HCT116 (cell line): ENCODE results near the gene LRRFIP1. TPM values are rescaled to one million over a fixed set of nuclear protein-coding genes. Genes with fewer than 3 reads are reported as not detected.

Source experiments
- ATAC-seq: fragments of 200-7000 bp; cut with Tn5 transposase; 2 replicates; pipeline ENCODE4 v1.9.1; 2020; ENCODE audit warnings: mild to moderate bottlenecking, moderate library complexity
- BruUV-seq: library from RNA; stranded (reverse); fragments of 400-500 nt; replicated peaks from 2 replicates; lab custom pipeline; 2021; lab: Mats Ljungman, UMichigan
- CTCF ChIA-PET: fragments of 300-600 bp; sonication (Branson Sonifier 250); formaldehyde crosslinking; loops from one replicate; lab custom pipeline; 2021; ENCODE audit warnings: antibody characterized with exemption; lab: Charles Lee
- POLR2A ChIA-PET: fragments of 300-600, 350-600 bp; sonication (Branson Sonifier 250); formaldehyde crosslinking; loops from one replicate; lab custom pipeline; 2021; ENCODE audit warnings: antibody characterized with exemption; lab: Charles Lee
- RAD21 ChIA-PET, 2 experiments: fragments of 300-600 bp; sonication (Branson Sonifier 250); formaldehyde crosslinking; loops; one replicate each; lab custom pipeline; 2023; ENCODE audit warnings: low total read pairs in 2 of 2; ENCODE audit not compliant: uncharacterized antibody in 2 of 2, unreplicated experiment in 2 of 2, low non-redundant PET in 1 of 2; lab: Charles Lee
- DNase-seq: peaks from one replicate; pipeline ENCODE4 v3.0.0-alpha.2; 2010; ENCODE audit warnings: low read depth, low spot score
- H2AFZ ChIP-seq: fragments of 200-600 bp; shearing (Covaris generic), sonication (generic); 2 replicates; pipeline ENCODE4 v1.6.1; 2017; ENCODE audit warnings: low read depth, mixed run types, mixed read lengths, antibody characterized with exemption, low read length; ENCODE audit not compliant: poor library complexity, severe bottlenecking
- H3K27ac ChIP-seq: 2 replicates; pipeline ENCODE4 v1.5.1; 2012; ENCODE audit warnings: low read depth, low read length
- H3K27me3 ChIP-seq: fragments of 200-600 bp; sonication (generic); 2 replicates; pipeline ENCODE4 v1.6.1; 2016; ENCODE audit warnings: mixed run types, low read length, mixed read lengths; ENCODE audit not compliant: insufficient read depth
- H3K36me3 ChIP-seq, 2 experiments: fragments of 200-500 bp in 1 of 2; fragments of 200-600 bp in 1 of 2; sonication (Bioruptor generic) in 1 of 2; sonication (generic) in 1 of 2; 2 replicates each; pipeline versions ENCODE4 v1.5.1 to v1.6.1; 2014 to 2016; ENCODE audit warnings: low read length in 2 of 2, inconsistent platforms in 1 of 2, mixed read lengths in 1 of 2, mixed run types in 1 of 2; ENCODE audit not compliant: insufficient read depth in 2 of 2, control insufficient read depth in 1 of 2
- H3K4me1 ChIP-seq, 2 experiments: fragments of 200-600 bp in 1 of 2; sonication (generic) in 1 of 2; 2 replicates each; pipeline versions ENCODE4 v1.5.1 to v1.6.1; 2012 to 2017; ENCODE audit warnings: low read length in 2 of 2, inconsistent platforms in 1 of 2, mild to moderate bottlenecking in 1 of 2, mixed read lengths in 1 of 2, mixed run types in 1 of 2, moderate library complexity in 1 of 2; ENCODE audit not compliant: insufficient read depth in 2 of 2, control insufficient read depth in 1 of 2
- H3K4me2 ChIP-seq: fragments of 200-600 bp; sonication (generic); 2 replicates; pipeline ENCODE4 v1.6.1; 2017; ENCODE audit warnings: mixed run types, low read length, mixed read lengths
- H3K4me3 ChIP-seq, 2 experiments: fragments of 200-600 bp in 1 of 2; sonication (generic) in 1 of 2; replicated peaks in 1 of 2; 2 replicates each; pipeline ENCODE4 v1.5.1; 2011 to 2016; ENCODE audit warnings: low read length in 2 of 2, control low read depth in 1 of 2, low read depth in 1 of 2, mild to moderate bottlenecking in 1 of 2, mixed read lengths in 1 of 2, mixed run types in 1 of 2
- H3K79me2 ChIP-seq: fragments of 200-600 bp; sonication (generic); 2 replicates; pipeline ENCODE4 v1.6.1; 2017; ENCODE audit warnings: mild to moderate bottlenecking, mixed run types, low read length, moderate library complexity, mixed read lengths; ENCODE audit not compliant: insufficient read depth
- H3K9ac ChIP-seq: fragments of 200-600 bp; sonication (generic); 2 replicates; pipeline ENCODE4 v1.6.1; 2016; ENCODE audit warnings: low read length, mixed read lengths
- H3K9me2 ChIP-seq: fragments of 200-600 bp; sonication (generic), shearing (Covaris generic); 2 replicates; pipeline ENCODE4 v1.6.1; 2017; ENCODE audit warnings: mixed run types, mild to moderate bottlenecking, moderate library complexity; ENCODE audit not compliant: insufficient read depth
- H3K9me3 ChIP-seq, 2 experiments: fragments of 200-500 bp in 1 of 2; fragments of 200-600 bp in 1 of 2; sonication (Bioruptor generic) in 1 of 2; sonication (generic) in 1 of 2; 2 replicates each; pipeline ENCODE4 v1.6.1; 2014 to 2017; ENCODE audit warnings: low read length in 2 of 2, mixed read lengths in 2 of 2, inconsistent platforms in 1 of 2, low read depth in 1 of 2, mild to moderate bottlenecking in 1 of 2, mixed run types in 1 of 2, moderate library complexity in 1 of 2; ENCODE audit not compliant: control insufficient read depth in 1 of 2, insufficient read depth in 1 of 2
- H4K20me1 ChIP-seq: fragments of 200-600 bp; sonication (generic), shearing (Covaris generic); 2 replicates; pipeline ENCODE4 v1.6.1; 2017; ENCODE audit warnings: mixed run types, mild to moderate bottlenecking, moderate library complexity; ENCODE audit not compliant: insufficient read depth
- CTCF ChIP-seq, 3 experiments: fragments of 200-600 bp in 1 of 3; sonication (generic) in 1 of 3; IDR thresholded peaks in 2 of 3; conservative IDR thresholded peaks in 1 of 3; 2 replicates each; pipeline ENCODE4 v1.5.1; 2012 to 2017; ENCODE audit warnings: low read depth in 2 of 3, low read length in 2 of 3, antibody characterized with exemption in 1 of 3, borderline replicate concordance in 1 of 3, control low read depth in 1 of 3, mild to moderate bottlenecking in 1 of 3, mixed read lengths in 1 of 3, mixed run types in 1 of 3, moderate library complexity in 1 of 3; ENCODE audit not compliant: insufficient read depth in 1 of 3
- RAD21 ChIP-seq: IDR thresholded peaks from 2 replicates; pipeline ENCODE4 v1.6.1; 2012; ENCODE audit warnings: low read depth, mild to moderate bottlenecking
- ZBTB33 ChIP-seq: IDR thresholded peaks from 2 replicates; pipeline ENCODE4 v1.6.1; 2011; ENCODE audit warnings: mild to moderate bottlenecking, low read length, moderate library complexity; ENCODE audit not compliant: insufficient replicate concordance; ENCODE audit errors: extremely low read depth
- ZFX ChIP-seq: fragments of 450-650 bp; IDR thresholded peaks from 2 replicates; pipeline ENCODE4 v1.6.1; 2017
- intact Hi-C: fragments of 100-400 bp; cut with micrococcal nuclease; formaldehyde crosslinking; loops from 2 replicates; pipeline ENCODE4 v1.10.0; 2022
- total RNA-seq: library from RNA; stranded (reverse); gene quantifications from one replicate; pipeline ENCODE4 v1.2.1, GENCODE V29; 2021; ENCODE audit not compliant: unreplicated experiment

The LRRFIP1 gene
- total RNA-seq, 1 experiment from 2014 or later = 76.9 TPM

GRCh38 chr2:237601453-237602116, 25.8 kb upstream of the LRRFIP1 start:
- no peaks in the 10 kb centered on the region for H3K27me3 ChIP-seq
- no peaks in the 10 kb centered on the region for H4K20me1 ChIP-seq
- H2AFZ ChIP-seq = no peak overlapping the region
- H3K36me3 ChIP-seq = no peaks in the 10 kb centered on the region
- TF ChIP-seq ZFX (no peak), CTCF (IDR thresholded peaks at IDR 0.05 in 2 of 3, conservative IDR thresholded peaks at IDR 0.05 in 1 of 3; ENCODE audit: borderline replicate concordance in 1 of 3, insufficient read depth in 1 of 3, low read depth in 2 of 3, low read length in 2 of 3) (peak in 1 of 3 experiments; percentile 23; a peak in 1 of 6 replicates)
- H3K9me2 ChIP-seq = no peaks in the 10 kb centered on the region
- ChIA-PET CTCF (interaction anchor here (0.8 to 1.4 kb wide), 4 partner anchors 72 to 143 kb away, joined by 3 to 5 read pairs (median 3); no protein-coding TSS in a partner anchor), POLR2A (interaction anchor here (1.6 kb wide), 1 partner anchor 10 kb away, joined by 3 read pairs; no protein-coding TSS in a partner anchor), RAD21 (no interaction called here)
- no peaks in the 10 kb centered on the region for H3K79me2 ChIP-seq
- H3K9me3 ChIP-seq = no peaks in the 10 kb centered on the region
- no TSS peak for BruUV-seq
- no peak overlapping the region for H3K4me2 ChIP-seq
- H3K4me1 ChIP-seq = peaks cover 0 to under 1% of the 10 kb centered on the region in 2 experiments; a peak in 1 of 4 replicates
- ATAC-seq (peak; percentile 58), DNase-seq (no peak)
- no peak overlapping the region for H3K9ac ChIP-seq
- no peak overlapping the region for H3K4me3 ChIP-seq
- intact Hi-C loops = no loop called here
- H3K27ac ChIP-seq = no peak overlapping the region

- no peak overlapping the region for H3K27ac ChIP-seq
- TF ChIP-seq RAD21 (peak; percentile 31; the same call in 1 of the 2 replicates), ZBTB33 (no peak)
- no peak overlapping the region for H3K4me3 ChIP-seq
- ChIA-PET CTCF (interaction anchor here (1.0 to 1.4 kb wide), 3 partner anchors 83 to 142 kb away, joined by 3 to 5 read pairs (median 3); no protein-coding TSS in a partner anchor), POLR2A (interaction anchor here (1.6 kb wide), 1 partner anchor 11 kb away, joined by 3 read pairs; no protein-coding TSS in a partner anchor), RAD21 (no interaction called here)
- H2AFZ ChIP-seq = no peak overlapping the region
- no peaks in the 10 kb centered on the region for H3K27me3 ChIP-seq
- H3K9ac ChIP-seq = no peak overlapping the region
- H3K36me3 ChIP-seq = no peaks in the 10 kb centered on the region
- H3K79me2 ChIP-seq = no peaks in the 10 kb centered on the region
- H3K4me1 ChIP-seq = no peaks in the 10 kb centered on the region
- H3K4me2 ChIP-seq = no peak overlapping the region
- no TSS peak for BruUV-seq
- no peaks in the 10 kb centered on the region for H4K20me1 ChIP-seq
- intact Hi-C loops = no loop called here
- 0 out of 2 replicates have a peak, but pooled peaks have one; percentile 35 for ATAC-seq
- H3K9me2 ChIP-seq = no peaks in the 10 kb centered on the region
- H3K9me3 ChIP-seq = no peaks in the 10 kb centered on the region
- no peak for DNase-seq
These were observed 25.0 kb upstream of the LRRFIP1 start for GRCh38 chr2:237602409-237602808.
